OCI-LY1 (cell line): ENCODE results near the gene CEBPG.

ENCODE experiments used
- CTCF ChIP-seq: fragments of 200-600 bp; sonication (generic), shearing (Covaris generic); IDR thresholded peaks from 2 replicates; pipeline ENCODE4 v1.5.1; 2017; ENCODE audit warnings: mild to moderate bottlenecking, antibody characterized with exemption, low read length, moderate library complexity, mixed read lengths
- EZH2 ChIP-seq: fragments of 200-600 bp; sonication (generic), shearing (Covaris generic); IDR thresholded peaks from 2 replicates; pipeline ENCODE4 v1.8.0; 2017; ENCODE audit warnings: borderline replicate concordance, mixed run types, mild to moderate bottlenecking, antibody characterized with exemption, low read length, moderate library complexity, mixed read lengths

GRCh38 chr19:33418461-33418860 is 45.0 kb downstream of the CEBPG start:
- TF ChIP-seq CTCF, result no peak
- TF ChIP-seq EZH2, result no peak
